ENCODE data around the gene LINGO1.

DNA sequence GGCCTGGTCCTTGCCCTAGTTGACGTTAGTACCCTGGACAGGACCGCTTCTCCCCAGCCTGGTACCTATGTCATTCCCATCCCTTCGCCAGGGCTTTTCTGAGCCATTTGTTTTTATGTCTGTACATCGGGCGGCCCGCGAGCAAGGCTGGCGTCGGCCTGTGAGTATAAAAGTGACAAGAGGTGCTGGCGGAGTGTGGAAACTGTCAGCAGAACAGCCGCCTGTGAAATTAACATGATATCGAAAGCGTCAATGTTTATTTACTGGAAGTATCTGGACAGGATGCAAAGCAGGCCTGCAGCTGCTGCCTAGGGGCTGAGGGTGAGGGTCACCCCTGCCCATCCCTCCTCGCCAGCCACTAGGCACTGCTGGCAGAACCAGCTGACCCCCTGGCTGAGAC, 33.4 kb downstream of the LINGO1 start:
- no peak for TF ChIP-seq EP300 (IDR thresholded peaks at IDR 0.05)
- TF ChIP-seq, protein P1, sequence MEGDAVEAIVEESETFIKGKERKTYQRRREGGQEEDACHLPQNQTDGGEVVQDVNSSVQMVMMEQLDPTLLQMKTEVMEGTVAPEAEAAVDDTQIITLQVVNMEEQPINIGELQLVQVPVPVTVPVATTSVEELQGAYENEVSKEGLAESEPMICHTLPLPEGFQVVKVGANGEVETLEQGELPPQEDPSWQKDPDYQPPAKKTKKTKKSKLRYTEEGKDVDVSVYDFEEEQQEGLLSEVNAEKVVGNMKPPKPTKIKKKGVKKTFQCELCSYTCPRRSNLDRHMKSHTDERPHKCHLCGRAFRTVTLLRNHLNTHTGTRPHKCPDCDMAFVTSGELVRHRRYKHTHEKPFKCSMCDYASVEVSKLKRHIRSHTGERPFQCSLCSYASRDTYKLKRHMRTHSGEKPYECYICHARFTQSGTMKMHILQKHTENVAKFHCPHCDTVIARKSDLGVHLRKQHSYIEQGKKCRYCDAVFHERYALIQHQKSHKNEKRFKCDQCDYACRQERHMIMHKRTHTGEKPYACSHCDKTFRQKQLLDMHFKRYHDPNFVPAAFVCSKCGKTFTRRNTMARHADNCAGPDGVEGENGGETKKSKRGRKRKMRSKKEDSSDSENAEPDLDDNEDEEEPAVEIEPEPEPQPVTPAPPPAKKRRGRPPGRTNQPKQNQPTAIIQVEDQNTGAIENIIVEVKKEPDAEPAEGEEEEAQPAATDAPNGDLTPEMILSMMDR (IDR thresholded peaks at IDR 0.05) = no peak

Measured in esophagus muscularis mucosa (tissue), 3 donors.